Lung (tissue), 12 donors: Measurements from ENCODE around the gene CCDC148. TPM values are rescaled to one million over a fixed set of nuclear protein-coding genes. Genes with fewer than 3 reads are reported as not detected.
A peak's percentile ranks its signal among the peaks of the same experiment; 100 is the strongest.

Experiments
- ATAC-seq: fragments of 200-7000 bp; cut with Tn5 transposase; one replicate; pipeline ENCODE4 v1.9.1; 2020; ENCODE audit warnings: moderate number of reproducible peaks; ENCODE audit not compliant: insufficient read depth, low FRiP score
- DNase-seq, 3 donors: peaks; one replicate each; pipeline ENCODE4 v3.0.0-alpha.2; 2013 to 2017
- H3K27ac ChIP-seq, 2 donors: one replicate each; pipeline ENCODE4 v1.5.1; 2013; ENCODE audit warnings: mild to moderate bottlenecking in 2 of 2, moderate library complexity in 2 of 2, control low read depth in 1 of 2, inconsistent platforms in 1 of 2, low read depth in 1 of 2, low read length in 1 of 2
- H3K27me3 ChIP-seq, 3 donors: one replicate each; pipeline ENCODE4 v1.5.1; 2013; ENCODE audit warnings: low read length in 2 of 3; ENCODE audit not compliant: control insufficient read depth in 3 of 3, insufficient read depth in 3 of 3
- H3K36me3 ChIP-seq, 4 donors: one replicate each; pipeline ENCODE4 v1.5.1; 2013; ENCODE audit warnings: low read length in 4 of 4, mild to moderate bottlenecking in 1 of 4, moderate library complexity in 1 of 4; ENCODE audit not compliant: control insufficient read depth in 4 of 4, insufficient read depth in 4 of 4
- H3K4me1 ChIP-seq, 5 donors: one replicate each; pipeline ENCODE4 v1.5.1; 2013; ENCODE audit warnings: low read length in 5 of 5, mild to moderate bottlenecking in 2 of 5, moderate library complexity in 1 of 5; ENCODE audit not compliant: control insufficient read depth in 5 of 5, insufficient read depth in 5 of 5
- H3K4me3 ChIP-seq: one replicate; pipeline ENCODE4 v1.5.1; 2013; ENCODE audit warnings: mild to moderate bottlenecking, control low read depth, moderate library complexity
- H3K9ac ChIP-seq, 2 donors: one replicate each; pipeline ENCODE4 v1.5.1; 2013; ENCODE audit warnings: low read length in 2 of 2, control low read depth in 1 of 2; ENCODE audit not compliant: insufficient read depth in 1 of 2
- H3K9me3 ChIP-seq, 4 donors: one replicate each; pipeline ENCODE4 v1.5.1; 2013; ENCODE audit warnings: low read length in 3 of 4, mild to moderate bottlenecking in 1 of 4, moderate library complexity in 1 of 4; ENCODE audit not compliant: control insufficient read depth in 4 of 4, insufficient read depth in 3 of 4
- CTCF ChIP-seq: IDR thresholded peaks from 2 replicates; pipeline ENCODE4 v1.5.1; 2012; ENCODE audit warnings: mild to moderate bottlenecking; ENCODE audit errors: control extremely low read depth, extremely low read depth
- WGBS, 2 donors: extraction: QIAGEN DNeasy Blood & Tissue Kit; methylation state at CpG; one replicate each; pipeline ENCODE4 v1.1.7; 2013; 5-methylcytosine and 5-hydroxymethylcytosine counted together
- polyA plus RNA-seq, 2 donors: library from polyadenylated mRNA; stranded (reverse); fragments of 200-250 nt; gene quantifications; one replicate each; pipeline ENCODE4 v1.2.1, GENCODE V29; 2013
- total RNA-seq, 2 donors: library from RNA; depleted of rRNA in 1 of 2; stranded (reverse); fragments of >200 nt in 1 of 2; gene quantifications; one replicate each; pipeline ENCODE4 v1.2.1, GENCODE V29; 2014 to 2021
- donor health status: control.
- donor health status: control.
- donor health status: Bipolar disorder and iron deficiency.
- donor health status: healthy.
- donor health status: DM: yes; HTN: yes; CAD: no.

Gene CCDC148
- total and polyA plus RNA-seq, 4 donors, result 0.61 to 8.6 (median 2.5) TPM

GRCh38 chr2:158293722-158294121 lies 162.8 kb downstream of the CCDC148 start:
- ATAC-seq, result no peak

DNA sequence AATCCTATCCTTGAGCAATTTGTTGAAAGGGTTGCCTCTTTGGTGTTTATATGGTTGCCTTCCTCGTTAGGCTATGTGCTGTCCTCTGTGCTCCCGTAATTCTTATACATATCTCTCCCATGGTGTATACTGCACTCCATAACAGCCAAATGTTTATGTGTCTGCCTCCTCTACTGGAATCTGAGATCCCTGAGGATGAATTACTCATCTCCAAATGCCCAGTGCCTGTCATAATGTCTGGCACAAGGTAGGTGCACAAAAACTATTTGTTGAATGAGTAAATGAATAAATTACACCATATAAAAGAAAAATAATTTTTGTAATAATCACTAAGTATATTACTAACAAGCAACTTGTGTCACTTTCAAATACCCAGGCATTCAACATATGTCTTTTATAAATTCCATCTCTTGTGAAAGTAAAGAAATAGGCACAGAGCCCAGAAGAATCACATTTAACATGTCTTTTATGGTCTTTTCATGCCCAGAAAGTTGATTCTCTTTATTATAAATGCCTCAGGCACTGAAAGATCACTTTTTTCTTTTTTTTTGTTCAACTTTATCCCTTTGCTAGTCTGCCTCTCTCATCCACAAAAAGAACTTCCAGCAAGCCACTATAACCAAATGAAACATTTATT lies 164.9 kb downstream of the CCDC148 start:
- no peak for TF ChIP-seq CTCF
- no peak for ATAC-seq
- Histone ChIP-seq H3K4me3 (no peak overlapping the region), H3K4me1 (peaks cover 0 to 13% (median 0%) of the 10 kb centered on the region in 5 donors), H3K9ac (no peak overlapping the region), H3K27me3 (no peaks in the 10 kb centered on the region), H3K9me3 (peaks cover 0 to 2% (median 0%) of the 10 kb centered on the region in 4 donors), H3K27ac (no peak overlapping the region), H3K36me3 (no peaks in the 10 kb centered on the region)
- WGBS, 2 donors, result 88 to 95% methylated on average over 2 of the region's 2 CpGs
- DNase-seq, result peak in 2 of 3 donors; percentile 85 to 87

More at GRCh38 chr2:158293722-158294121, 162.8 kb downstream of the CCDC148 start:
- TF ChIP-seq CTCF, result no peak
- DNase-seq, result no peak
- H3K27ac ChIP-seq, result no peak overlapping the region
- no peaks in the 10 kb centered on the region for H3K9me3 ChIP-seq
- H3K36me3 ChIP-seq, result no peaks in the 10 kb centered on the region
- H3K27me3 ChIP-seq, result no peaks in the 10 kb centered on the region
- H3K4me1 ChIP-seq, result peaks cover 0 to 13% (median 0%) of the 10 kb centered on the region in 5 donors
- 98 to 100% methylated on average over 2 to 3 of the region's 3 CpGs for WGBS, 2 donors
- H3K4me3 ChIP-seq, result no peak overlapping the region
- H3K9ac ChIP-seq, result no peak overlapping the region

DNA sequence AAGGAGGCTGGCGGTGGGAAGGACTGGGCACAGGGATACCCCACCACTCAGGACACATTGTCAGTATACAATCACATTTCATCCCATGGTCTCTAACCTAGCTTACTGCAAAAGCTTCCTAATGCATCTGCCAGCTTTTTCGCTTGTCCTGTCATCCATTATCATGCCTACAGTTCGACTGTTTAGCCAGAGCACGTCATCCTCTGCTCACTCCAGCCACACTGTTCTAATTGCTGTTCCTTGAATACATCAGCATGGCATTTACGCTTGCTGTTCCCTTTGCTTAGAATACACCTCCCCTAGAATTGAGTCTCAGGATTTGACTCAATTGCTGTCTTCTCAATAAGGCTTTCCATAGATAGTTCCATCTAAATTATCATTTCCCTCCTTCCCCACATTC lies 166.3 kb downstream of the CCDC148 start:
- 88 to 96% methylated on average over 5 of the region's 5 CpGs for WGBS, 2 donors

More for the DNA sequence above, 166.3 kb downstream of the CCDC148 start:
- no peak for ATAC-seq
- H3K9ac ChIP-seq, result no peak overlapping the region
- H3K9me3 ChIP-seq, result peaks cover 0 to 2% (median 0%) of the 10 kb centered on the region in 4 donors
- H3K4me1 ChIP-seq, result peaks cover 0 to 13% (median 0%) of the 10 kb centered on the region in 5 donors
- H3K4me3 ChIP-seq, result no peak overlapping the region
- DNase-seq, result no peak
- H3K27ac ChIP-seq, result no peak overlapping the region
- no peaks in the 10 kb centered on the region for H3K36me3 ChIP-seq
- no peaks in the 10 kb centered on the region for H3K27me3 ChIP-seq
- no peak for TF ChIP-seq CTCF
